22Rv1 (cell line): ENCODE data around the gene AOAH.

ENCODE experiments used
- ZFX ChIP-seq: fragments of 450-650 bp; IDR thresholded peaks from 2 replicates; pipeline ENCODE4 v1.6.1; 2017; ENCODE audit warnings: antibody characterized with exemption, borderline replicate concordance
- TF ChIP-seq, protein P1 (sequence below): fragments of 450-650 bp; IDR thresholded peaks from 2 replicates; pipeline ENCODE4 v1.5.1; 2017; ENCODE audit warnings: mild to moderate bottlenecking

GRCh38 chr7:36629351-36629750 is 94.9 kb downstream of the AOAH start:
- TF ChIP-seq, protein P1, sequence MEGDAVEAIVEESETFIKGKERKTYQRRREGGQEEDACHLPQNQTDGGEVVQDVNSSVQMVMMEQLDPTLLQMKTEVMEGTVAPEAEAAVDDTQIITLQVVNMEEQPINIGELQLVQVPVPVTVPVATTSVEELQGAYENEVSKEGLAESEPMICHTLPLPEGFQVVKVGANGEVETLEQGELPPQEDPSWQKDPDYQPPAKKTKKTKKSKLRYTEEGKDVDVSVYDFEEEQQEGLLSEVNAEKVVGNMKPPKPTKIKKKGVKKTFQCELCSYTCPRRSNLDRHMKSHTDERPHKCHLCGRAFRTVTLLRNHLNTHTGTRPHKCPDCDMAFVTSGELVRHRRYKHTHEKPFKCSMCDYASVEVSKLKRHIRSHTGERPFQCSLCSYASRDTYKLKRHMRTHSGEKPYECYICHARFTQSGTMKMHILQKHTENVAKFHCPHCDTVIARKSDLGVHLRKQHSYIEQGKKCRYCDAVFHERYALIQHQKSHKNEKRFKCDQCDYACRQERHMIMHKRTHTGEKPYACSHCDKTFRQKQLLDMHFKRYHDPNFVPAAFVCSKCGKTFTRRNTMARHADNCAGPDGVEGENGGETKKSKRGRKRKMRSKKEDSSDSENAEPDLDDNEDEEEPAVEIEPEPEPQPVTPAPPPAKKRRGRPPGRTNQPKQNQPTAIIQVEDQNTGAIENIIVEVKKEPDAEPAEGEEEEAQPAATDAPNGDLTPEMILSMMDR = no peak
- no peak for TF ChIP-seq ZFX
